ENCODE data around the gene ZNF749.

Gene ZNF749

DNA sequence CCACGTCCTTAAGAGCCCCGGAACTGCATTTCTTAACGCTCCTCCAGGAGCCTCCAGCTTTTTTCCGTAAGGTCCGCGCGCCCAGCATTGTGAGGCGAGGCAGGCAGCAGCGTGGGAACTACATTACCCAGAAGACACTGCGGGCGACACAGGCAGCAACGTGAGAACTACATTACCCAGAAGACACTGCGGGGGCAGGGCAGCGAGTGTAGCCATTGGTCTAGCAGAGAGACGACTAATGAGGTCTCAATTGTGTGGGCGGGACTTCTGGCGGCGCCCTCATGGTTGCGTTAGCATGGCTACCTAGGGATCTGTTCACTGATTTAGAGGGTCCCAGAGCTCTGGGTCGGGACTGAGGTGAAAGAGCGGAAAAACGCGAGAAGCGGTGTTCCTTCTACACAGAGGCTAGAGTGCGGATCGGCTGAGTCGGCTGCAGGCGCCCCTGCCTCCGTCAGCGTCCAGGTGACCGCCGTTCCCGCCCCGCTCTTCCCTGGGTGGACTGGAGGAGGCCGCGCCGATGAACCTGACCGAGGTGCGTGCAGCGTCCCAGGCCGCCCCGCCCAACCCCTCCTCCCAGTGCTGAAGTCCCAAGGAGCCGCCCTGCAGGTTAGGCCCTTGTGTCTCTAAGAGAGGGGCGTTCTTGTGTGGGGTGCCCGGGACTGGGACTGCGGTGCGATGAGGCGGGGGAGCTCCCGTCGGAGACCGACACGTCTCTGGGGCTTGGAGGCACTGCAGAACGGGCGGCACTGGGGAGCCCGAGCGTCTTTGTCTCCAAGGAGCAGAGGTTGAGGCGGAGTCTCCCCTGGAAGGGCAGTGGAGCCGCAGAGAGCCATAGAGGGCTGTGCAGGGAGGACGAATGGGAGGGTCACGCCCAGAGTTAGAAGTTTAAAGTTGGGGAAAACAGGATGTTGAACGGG is at the start of gene ZNF749:
Gene ZNF749, plus strand, starts transcription at position 264 of the 917 bp plus-strand sequence. Its CDS starts 254 bp downstream, at position 518.
- DNase-seq (ENCODE audit: low read depth): peak; percentile 96

DNA sequence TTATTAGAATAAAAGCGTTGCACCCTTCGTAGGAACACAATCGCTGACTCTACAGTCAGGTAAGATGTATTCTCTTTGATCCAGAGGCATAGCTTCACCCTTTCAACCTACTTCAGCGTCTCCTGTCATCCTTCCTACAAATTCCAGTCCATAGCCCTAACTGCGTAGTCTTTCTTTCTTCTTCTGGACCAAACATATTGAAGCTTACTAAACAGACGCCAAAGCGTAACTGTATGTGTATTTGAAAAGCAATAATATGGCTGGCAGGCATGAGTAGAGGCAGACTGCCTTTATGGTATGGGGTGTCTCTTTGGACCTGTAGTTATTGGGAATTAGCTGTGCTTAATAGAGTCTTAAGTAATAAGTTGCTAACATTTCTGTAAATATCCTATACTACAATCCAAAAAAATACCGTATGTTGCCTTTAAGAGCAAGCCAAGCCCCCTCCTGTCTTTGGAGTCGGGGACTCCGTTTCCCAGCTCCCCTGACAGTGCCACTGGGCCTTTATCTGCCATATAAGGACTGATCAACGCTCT is 45.9 kb upstream of the ZNF749 start:
- no peak for DNase-seq (ENCODE audit: low read depth)

DNA sequence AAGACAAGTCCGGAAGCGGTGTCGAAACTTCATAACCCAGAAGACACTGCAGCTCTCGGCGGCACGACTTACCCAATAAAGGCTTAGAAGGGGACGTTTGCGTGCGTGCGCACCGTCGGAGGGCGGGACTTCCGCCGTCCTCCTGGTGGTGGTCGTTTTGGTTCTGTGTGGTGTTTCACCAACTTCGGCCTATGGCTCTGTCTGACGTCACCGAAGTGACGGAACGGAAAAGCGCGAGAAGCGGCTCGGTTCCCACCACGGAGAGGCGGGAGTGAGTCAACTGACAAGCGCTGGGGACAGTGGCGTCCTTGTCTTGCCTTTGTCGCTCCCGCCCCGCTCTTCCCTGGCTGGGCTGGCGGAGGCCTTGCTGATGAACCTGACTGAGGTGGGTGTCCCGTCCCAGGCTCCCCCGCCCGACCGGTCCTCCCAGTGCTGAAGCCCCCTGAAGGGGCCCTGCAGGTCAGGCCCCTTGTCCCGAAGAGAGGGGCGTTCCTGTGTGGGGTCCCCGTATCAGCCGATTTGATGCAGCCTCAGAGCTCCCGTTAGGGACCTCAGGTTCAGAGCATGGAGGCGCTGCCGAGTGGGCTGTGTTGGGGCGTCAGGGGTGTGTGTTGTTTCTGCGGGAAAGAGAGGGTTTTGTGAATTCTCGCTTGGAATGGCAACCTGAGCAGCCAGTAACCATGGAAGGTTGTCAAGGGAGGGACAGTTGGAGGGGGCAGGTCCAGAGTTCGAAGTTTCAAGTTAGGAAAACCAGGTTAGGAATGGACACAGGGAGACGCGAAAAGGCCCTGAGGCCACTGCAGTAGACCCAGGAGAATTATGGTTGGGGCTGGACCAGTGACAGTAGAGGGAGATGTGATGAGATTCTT is 45.2 kb upstream of the ZNF749 start, which contains the start of gene ZNF548:
Gene ZNF548, plus strand, starts transcription at position 125 of the 869 bp plus-strand sequence. Its CDS starts 246 bp downstream, at position 371.
- peak; percentile 98 for DNase-seq (ENCODE audit: low read depth)

DNA sequence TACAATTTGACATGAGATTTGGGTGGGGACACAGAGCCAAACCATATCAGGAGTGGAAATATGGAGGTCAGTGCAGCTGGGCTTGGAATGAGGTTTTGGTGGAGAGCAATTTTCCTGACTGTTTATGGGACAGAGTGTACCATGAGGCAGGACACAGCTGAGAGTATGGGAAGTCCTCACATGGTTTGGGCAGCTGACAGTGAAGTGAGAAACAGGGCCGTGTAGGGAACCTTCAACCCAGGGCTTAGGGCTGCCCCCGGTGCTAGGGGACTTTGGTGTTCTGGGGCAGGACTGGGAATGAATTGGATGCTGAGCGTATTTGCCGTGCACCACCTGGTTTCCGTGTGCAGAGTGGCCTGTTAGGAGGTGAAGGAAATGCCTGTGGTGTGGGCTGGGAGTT is 39.4 kb upstream of the ZNF749 start:
- no peak for DNase-seq (ENCODE audit: low read depth)

DNA sequence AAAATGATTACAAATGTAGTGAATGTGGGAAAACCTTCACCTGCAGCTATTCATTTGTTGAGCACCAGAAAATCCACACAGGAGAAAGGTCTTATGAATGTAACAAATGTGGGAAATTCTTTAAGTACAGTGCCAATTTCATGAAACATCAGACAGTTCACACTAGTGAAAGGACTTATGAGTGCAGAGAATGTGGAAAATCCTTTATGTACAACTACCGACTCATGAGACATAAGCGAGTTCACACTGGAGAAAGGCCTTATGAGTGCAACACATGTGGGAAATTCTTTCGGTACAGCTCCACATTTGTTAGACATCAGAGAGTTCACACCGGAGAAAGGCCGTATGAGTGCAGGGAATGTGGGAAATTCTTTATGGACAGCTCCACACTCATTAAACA is 36.3 kb upstream of the ZNF749 start:
- DNase-seq (ENCODE audit: low read depth): no peak

DNA sequence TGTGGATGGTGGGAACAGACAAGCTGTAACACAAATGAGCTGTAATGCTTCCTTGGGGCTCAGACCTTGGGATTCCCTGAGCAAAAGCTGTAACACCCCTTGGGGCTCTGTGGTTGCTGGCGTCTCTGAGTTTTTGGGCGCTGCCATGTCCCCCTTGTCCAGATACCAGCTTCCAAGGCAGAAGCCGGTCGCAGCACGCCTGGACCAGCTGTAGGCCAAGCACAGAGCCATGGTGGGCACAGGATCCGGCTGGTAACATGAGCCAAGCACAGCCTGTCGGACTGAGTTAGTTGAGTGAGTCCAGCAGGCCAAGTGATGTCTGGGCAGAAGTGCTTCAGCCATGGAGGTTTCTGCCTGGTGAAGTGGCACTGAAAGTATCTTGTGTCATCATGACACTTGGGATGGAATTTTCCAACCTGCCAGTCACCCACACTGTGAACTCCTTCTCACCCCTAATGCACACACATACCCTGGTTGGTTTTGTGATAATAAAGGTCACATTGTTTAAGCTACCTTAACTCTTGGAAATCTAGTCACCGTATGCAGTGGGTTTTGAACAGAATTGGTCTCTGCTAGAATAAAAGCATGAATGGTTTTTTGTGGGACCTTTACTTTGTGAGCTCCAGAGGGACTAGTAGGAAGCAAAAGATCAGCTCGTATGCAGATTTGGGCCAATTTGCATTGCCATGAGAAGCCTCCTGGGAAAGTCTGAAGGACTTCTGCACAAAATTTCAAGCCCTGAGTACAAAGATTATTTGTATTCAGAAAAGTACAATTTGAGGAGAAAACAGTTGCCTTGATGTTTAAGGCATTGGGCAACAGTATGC is 31.2 kb upstream of the ZNF749 start:
- no peak for DNase-seq (ENCODE audit: low read depth)

DNA sequence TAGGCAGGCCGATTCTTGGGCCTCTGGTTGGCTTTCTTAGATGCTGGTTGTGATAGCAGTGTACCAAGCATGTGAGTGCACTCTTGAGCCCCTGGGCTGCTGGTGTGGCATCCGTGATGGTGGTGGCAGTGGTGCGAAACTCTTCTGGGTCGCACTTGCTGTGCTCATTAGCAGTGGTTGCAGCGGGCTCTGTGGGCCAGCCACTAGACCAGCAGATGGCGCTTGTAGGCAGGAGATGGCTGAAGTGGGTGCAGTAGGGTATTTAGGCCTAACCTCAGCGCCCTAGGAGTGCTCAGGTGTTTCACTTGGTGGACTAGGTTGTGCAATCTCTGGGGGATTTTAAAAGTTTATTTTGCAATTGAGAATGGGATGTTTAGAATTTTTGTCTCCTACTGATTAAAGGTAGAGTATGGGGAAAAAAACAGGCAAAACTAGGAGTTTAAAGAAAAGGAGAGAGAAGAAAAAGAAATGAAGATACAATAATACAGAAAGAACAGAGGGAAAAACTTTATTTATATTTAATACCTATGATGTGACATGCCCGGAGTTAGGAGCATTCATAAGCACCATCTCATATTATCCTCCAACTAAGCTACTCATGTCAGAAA is 28.5 kb upstream of the ZNF749 start:
- peak; percentile 34 for DNase-seq (ENCODE audit: low read depth)

DNA sequence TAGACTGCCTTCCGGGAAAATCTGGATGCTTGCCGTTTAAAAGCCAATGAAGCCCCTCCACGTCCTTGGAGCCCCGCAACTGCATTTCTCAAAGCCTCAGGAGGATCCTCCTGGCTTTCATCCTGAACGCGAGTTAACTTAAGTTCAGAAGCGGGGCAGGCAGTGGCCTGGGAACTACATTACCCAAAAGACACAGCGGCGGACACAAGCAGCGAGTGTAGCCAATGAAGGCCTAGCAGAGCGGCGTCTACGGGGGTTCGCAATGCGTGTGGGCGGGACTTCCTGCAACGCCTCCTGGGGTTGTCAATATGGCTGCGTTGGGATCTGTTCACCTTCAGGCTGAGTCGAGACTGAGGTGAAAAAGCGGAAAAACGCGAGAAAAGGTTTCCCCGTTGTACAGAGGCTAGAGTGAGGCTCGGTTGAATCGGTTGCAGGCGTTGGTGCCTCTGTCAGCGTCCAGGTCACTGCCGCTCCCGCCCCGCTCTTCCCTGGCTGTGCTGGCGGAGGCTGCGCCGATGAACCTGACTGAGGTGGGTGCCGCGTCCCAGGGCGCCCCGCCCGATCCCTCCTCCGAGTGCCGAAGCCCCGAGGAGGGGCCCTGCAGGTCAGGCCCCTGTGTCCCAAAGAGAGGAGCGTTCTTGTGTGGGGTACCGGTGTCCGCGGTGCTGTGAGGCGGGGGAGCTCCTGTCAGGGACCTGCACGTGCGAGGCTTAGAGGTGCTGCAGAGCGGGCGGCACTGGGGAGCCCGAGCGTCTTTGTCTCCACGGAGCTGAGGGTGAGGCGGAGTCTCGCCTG is 24.1 kb upstream of the ZNF749 start, which contains the start of gene ZNF17:
Gene ZNF17, plus strand, starts transcription at position 285 of the 795 bp plus-strand sequence. CDS start 2,455 bp downstream, outside the sequence.
- DNase-seq (ENCODE audit: low read depth): peak; percentile 90

DNA sequence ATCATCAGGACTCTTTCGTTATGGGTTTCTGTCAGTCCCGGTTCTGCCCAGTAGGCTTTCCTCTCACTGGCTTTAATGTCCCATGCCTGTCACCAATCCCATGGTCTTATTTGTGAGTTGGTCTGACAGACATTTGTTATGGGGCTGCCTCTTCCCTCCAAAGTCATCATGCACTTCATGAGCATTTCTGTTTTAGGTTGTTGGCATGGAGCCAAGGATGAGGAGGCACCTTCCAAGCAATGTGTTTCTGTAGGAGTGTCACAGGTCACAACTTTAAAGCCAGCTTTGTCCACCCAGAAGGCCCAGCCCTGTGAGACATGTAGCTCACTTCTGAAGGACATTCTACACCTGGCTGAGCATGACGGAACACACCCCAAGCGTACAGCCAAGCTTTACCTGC is 15.7 kb upstream of the ZNF749 start:
- no peak for DNase-seq (ENCODE audit: low read depth)

DNA sequence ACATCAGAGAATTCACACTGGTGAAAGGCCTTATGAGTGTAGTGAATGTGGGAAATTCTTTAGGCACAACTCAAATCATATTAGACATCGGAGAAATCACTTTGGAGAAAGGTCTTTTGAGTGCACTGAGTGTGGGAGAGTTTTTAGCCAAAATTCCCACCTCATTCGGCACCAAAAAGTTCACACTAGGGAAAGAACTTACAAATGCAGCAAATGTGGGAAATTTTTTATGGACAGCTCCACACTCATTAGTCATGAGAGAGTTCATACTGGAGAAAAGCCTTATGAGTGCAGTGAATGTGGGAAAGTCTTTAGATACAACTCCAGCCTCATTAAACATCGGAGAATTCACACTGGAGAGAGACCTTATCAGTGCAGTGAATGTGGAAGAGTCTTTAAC is 14.1 kb upstream of the ZNF749 start:
- no peak for DNase-seq (ENCODE audit: low read depth)

DNA sequence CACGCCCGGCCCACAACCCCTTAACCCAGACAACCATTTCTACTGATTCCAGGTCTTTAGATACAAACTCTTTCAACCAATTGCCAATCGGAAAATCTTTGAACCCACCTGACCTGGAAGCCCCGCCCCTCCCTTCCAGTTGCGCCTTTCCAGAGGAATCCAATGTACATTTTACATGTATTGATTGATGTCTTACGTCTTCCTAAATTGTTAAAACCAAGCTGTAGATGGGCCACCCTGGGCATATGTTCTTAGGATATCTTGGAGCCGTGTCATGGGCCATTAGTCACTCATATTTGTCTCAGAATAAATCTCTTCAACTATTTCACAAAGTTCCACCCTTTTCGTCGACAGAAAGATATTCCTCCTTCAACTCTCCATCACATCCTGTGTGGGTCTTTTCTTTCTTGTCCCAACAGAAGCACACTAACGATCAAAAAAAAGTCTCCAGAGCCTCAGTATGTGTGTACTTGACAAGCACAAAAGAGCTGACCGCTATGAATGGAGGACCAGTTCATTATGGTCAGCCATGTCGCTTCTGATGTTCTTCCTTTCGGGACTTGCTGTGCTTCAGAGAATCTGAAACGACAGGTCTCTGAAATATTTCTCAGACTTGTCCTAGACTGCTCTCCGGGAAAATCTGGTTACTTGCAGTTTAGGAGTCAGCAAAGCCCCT is 601 bp upstream of the ZNF749 start:
- peak; percentile 2 for DNase-seq (ENCODE audit: low read depth)

DNA sequence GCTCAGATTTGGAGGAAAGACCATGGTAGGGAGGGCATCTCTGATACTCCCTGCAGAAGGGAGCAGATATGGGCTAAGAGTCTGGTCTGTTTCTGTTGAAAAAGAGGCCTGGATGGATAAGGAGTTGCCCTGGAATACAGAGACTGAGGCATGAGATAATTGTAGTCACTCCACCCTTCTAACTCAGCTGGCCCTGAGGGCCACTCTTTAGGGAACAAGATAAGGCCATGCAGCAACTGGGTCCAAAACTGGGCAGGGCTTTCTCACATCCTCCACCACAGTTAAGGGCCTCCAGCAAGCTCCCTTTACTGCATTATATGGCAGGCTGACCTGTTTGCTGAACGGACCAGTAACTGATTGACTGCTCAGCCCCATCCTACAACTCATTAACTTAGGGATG is 1.3 kb downstream of the ZNF749 start:
- DNase-seq (ENCODE audit: low read depth): no peak

DNA sequence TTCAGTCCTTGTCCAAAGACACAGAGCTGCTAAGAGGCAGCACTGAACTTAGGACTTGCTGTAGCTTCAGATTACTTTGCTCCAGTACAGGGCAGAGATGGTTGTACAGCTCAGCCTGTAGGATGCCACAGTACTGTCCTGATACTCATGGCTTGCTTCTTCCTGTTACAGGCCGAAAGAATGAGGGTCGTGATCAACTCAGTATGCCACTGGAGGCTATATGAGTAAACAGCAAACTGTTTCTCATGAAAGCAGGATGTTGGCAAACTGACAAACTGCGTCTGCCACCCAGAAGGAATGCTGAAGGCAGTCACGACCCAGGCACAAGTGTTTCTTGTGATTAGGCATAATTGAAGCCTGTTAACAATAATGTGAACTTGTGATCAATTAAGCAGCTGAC is 2.8 kb downstream of the ZNF749 start:
- no peak for DNase-seq (ENCODE audit: low read depth)

DNA sequence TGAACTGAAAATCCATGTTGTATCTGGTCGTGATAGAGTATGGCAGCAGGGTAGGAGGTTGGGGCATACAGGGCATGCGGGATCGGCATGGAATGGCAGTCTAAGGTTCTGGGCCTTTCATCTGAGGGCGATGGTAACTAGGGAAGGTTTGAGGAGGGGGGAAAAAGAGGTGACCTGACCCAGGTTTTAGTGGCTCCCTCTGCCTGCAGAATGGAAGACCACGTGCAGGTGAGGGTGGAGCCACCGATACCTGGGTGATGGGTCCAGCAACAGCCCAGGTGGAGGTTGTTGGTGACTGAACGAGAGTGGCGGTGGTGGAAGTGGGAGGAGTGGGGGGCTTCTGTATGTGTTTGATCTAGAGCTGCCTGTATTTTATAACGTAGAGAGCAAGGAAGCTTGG is 3.8 kb downstream of the ZNF749 start:
- no peak for DNase-seq (ENCODE audit: low read depth)

DNA sequence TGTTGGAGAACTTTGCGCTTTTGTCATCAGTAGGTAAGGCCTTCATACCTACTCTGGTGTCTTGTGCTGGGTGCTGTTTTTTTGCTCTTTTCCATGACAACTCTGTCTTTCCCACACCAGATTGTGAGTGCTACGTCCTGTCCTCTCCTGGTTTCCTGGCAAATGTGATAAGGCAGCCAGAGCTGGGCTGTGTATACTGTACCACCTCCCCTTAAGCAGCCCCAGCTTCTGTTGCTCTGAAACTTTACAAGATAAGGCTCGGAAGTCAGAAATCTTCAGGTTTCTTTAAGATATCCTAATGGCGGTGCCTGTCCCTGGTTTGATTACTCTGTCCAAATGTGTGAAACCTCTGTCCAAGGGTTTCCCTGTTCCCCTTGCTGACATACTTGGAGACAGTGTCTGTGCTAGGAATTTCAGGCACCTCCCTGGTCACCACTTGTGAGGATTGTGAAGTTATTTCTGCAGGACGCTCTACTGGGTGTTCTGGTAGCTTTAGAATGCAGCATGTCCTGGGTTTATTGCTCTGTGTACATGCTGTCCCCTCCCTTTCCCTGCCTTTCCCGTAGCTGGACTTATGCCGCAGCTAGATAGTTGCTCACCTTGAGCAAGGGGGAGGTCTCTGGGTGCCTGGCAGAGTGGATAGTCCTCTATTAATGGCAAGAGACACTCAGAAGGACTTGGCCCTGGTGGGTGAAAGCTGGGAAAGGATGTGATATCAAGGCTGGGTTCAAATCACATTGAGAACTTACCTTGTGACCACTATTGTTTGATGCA is 7.0 kb downstream of the ZNF749 start:
- no peak for DNase-seq (ENCODE audit: low read depth)

DNA sequence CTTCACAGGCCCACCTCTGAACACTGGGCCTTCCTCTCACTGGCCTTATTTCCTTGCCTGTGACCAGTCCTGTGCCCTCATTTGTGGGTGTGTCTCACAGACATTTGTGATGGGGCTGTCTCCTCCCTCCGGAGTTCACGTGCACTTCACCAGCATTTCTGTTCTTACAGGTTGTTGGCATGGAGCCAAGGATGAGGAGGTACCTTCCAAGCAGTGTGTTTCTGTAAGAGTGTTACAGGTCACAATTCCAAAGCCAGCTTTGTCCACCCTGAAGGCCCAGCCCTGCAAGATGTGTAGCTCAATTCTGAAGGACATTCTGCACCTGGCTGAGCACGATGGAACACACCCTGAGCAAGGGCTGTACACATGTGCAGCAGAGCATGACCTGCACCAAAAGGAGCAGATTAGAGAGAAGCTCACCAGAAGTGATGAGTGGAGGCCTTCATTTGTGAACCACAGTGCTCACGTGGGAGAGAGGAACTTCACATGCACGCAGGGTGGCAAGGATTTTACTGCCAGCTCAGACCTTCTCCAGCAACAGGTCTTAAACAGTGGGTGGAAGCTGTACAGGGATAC is 8.1 kb downstream of the ZNF749 start:
- no peak for DNase-seq (ENCODE audit: low read depth)

DNA sequence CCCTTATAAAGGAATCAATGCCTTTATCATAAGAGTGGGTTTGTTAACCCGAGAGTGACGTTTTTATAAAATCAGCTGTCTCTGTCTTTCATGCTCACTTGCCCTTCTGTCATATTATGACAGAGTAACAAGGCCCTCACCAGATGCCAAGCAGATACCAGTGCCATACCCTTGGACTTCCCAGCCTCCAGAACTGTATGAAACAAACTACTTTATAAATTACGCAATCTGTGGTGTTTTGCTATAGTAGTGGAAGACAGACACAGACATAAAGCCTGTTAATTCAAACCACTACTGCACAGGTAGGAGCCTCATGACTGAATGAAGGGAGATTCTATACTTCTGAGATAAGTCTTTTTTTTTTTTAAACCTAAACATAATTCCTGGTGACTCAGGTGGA is 17.2 kb downstream of the ZNF749 start:
- no peak for DNase-seq (ENCODE audit: low read depth)

DNA sequence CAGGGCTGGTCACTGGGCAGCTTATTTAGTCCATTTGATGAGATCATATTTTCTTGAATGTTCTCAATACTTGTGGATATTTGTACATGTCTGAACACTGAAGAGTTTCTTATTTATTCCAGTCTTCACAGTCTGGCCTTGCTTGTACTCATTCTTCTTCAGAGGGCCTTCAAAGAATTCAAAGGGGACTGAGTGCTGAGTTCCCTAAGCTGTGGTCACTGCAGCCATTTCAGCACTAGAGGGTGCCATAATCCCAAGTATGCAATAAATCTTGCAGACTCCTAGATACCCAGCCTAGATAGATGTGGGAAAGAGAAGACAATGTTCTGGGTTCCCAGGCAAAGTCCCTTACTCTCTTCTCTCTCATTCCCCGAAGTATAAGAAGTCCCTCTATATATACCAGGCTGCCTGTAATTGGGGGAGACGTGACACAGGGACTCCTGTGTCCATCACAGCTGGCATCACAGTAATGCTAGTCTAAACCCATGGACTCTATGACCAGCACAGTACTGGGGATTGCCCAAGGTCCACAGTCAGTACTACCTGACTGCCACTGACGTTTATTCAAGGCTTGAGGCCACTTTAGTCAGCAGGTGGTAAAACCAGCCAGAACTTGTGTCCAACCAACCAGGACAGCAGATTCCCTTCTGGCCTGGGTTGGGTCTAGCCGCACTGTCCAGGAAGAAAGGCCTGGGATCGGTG is 30.7 kb downstream of the ZNF749 start:
- no peak for DNase-seq (ENCODE audit: low read depth)
